Stomach (tissue), 4 donors: ENCODE measurements around the gene PRSS21.

Experiments
- POLR2A ChIP-seq, 4 donors: fragments of 450-650 bp; IDR thresholded peaks; one replicate each; pipeline ENCODE4 v1.6.1; 2016; ENCODE audit warnings: antibody characterized with exemption in 4 of 4, control low read depth in 2 of 4, mild to moderate bottlenecking in 1 of 4, moderate library complexity in 1 of 4
- POLR2AphosphoS5 ChIP-seq, 3 donors: sonication (generic); formaldehyde crosslinking; IDR thresholded peaks; one replicate each; pipeline ENCODE4 v1.6.1; 2016; ENCODE audit warnings: antibody characterized with exemption in 3 of 3
- TF ChIP-seq, protein P1 (sequence below), 7 experiments: fragments of 450-650 bp in 4 of 7; fragments of 200-600 bp in 3 of 7; sonication (generic) in 3 of 7; IDR thresholded peaks; one replicate each; pipeline ENCODE4 v1.5.1; 2016 to 2019; ENCODE audit warnings: antibody characterized with exemption in 7 of 7, control low read depth in 2 of 7, mild to moderate bottlenecking in 1 of 7

DNA sequence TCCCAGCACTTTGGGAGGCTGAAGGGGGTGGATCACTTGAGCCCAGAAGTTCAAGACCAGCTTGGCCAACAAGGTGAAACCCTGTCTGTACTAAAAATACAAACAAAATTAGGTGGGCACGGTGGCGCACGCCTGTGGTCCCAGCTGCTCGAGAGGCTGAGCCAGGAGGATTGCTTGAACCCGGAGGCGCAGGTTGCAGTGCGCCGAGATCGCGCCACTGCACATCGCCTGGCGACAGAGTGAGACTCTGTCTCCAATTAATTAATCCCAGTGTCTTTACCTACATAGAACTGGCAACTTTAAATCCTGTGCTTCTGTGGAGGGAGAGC, 38.4 kb upstream of the PRSS21 start:
- TF ChIP-seq, protein P1, sequence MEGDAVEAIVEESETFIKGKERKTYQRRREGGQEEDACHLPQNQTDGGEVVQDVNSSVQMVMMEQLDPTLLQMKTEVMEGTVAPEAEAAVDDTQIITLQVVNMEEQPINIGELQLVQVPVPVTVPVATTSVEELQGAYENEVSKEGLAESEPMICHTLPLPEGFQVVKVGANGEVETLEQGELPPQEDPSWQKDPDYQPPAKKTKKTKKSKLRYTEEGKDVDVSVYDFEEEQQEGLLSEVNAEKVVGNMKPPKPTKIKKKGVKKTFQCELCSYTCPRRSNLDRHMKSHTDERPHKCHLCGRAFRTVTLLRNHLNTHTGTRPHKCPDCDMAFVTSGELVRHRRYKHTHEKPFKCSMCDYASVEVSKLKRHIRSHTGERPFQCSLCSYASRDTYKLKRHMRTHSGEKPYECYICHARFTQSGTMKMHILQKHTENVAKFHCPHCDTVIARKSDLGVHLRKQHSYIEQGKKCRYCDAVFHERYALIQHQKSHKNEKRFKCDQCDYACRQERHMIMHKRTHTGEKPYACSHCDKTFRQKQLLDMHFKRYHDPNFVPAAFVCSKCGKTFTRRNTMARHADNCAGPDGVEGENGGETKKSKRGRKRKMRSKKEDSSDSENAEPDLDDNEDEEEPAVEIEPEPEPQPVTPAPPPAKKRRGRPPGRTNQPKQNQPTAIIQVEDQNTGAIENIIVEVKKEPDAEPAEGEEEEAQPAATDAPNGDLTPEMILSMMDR (IDR thresholded peaks at IDR 0.05) = no peak
- TF ChIP-seq POLR2AphosphoS5 (IDR thresholded peaks at IDR 0.05) = no peak
- TF ChIP-seq POLR2A (IDR thresholded peaks at IDR 0.05) = no peak
